H1 (cell line): ENCODE measurements around the gene CPXM2. TPM values are rescaled to one million over a fixed set of nuclear protein-coding genes. Genes with fewer than 3 reads are reported as not detected.
A peak's percentile ranks its signal among the peaks of the same experiment; 100 is the strongest.

ENCODE experiments used
- CTCF ChIA-PET: fragments of 300-600 bp; sonication (Branson Sonifier 250); formaldehyde crosslinking; loops from one replicate; lab custom pipeline; 2021; ENCODE audit not compliant: partially characterized antibody; lab: Charles Lee
- POLR2A ChIA-PET: fragments of 300-600 bp; sonication (Branson Sonifier 250); formaldehyde crosslinking; loops from one replicate; lab custom pipeline; 2021; ENCODE audit warnings: inconsistent platforms; ENCODE audit not compliant: partially characterized antibody; lab: Charles Lee
- DNase-seq, 2 experiments: peaks; one replicate each; pipeline versions ENCODE4 v3.0.0 to v3.0.0-alpha.2; 2010 to 2022; ENCODE audit warnings: low spot score in 2 of 2, low read depth in 1 of 2, mixed read lengths in 1 of 2
- FAIRE-seq: peaks from 2 replicates; lab custom pipeline; 2011; peaks lifted over from hg19 to GRCh38; lab: Jason Lieb, UNC
- H2AFZ ChIP-seq: 2 replicates; pipeline ENCODE4 v1.8.1; 2012; ENCODE audit warnings: low read length, inconsistent platforms
- H2AK5ac ChIP-seq: 2 replicates; pipeline ENCODE4 v1.6.1; 2013; ENCODE audit warnings: low read depth, low read length
- H2BK120ac ChIP-seq: replicated peaks from 2 replicates; pipeline ENCODE3; 2013; ENCODE audit warnings: low read depth, low read length, inconsistent platforms
- H2BK12ac ChIP-seq: 2 replicates; pipeline ENCODE4 v1.6.1; 2013; ENCODE audit warnings: low read depth, low read length
- H2BK15ac ChIP-seq: 2 replicates; pipeline ENCODE4 v1.6.1; 2013; ENCODE audit warnings: low read length
- H2BK20ac ChIP-seq: 2 replicates; pipeline ENCODE4 v1.6.1; 2013; ENCODE audit warnings: low read length
- H2BK5ac ChIP-seq: 2 replicates; pipeline ENCODE4 v1.6.1; 2013; ENCODE audit warnings: low read depth, low read length
- H3K14ac ChIP-seq: 2 replicates; pipeline ENCODE4 v1.6.1; 2013; ENCODE audit warnings: inconsistent platforms; ENCODE audit not compliant: insufficient read length
- H3K18ac ChIP-seq: 2 replicates; pipeline ENCODE4 v1.6.1; 2013; ENCODE audit warnings: low read length; ENCODE audit errors: extremely low read depth
- H3K23ac ChIP-seq: 2 replicates; pipeline ENCODE4 v1.6.1; 2013; ENCODE audit warnings: inconsistent platforms; ENCODE audit not compliant: insufficient read length
- H3K23me2 ChIP-seq: 2 replicates; pipeline ENCODE4 v1.6.1; 2013; ENCODE audit warnings: low read depth, low read length
- H3K27ac ChIP-seq: 2 replicates; pipeline ENCODE4 v1.6.1; 2011; ENCODE audit warnings: low read depth, low read length, inconsistent platforms
- H3K27me3 ChIP-seq, 4 experiments: replicated peaks in 1 of 4; 1 replicate in 1 of 4; 2 replicates in 3 of 4; pipeline versions ENCODE4 v1.6.1 to v1.8.1; 2011 to 2013; ENCODE audit warnings: low read length in 3 of 4, mild to moderate bottlenecking in 3 of 4, inconsistent platforms in 2 of 4, mixed read lengths in 2 of 4, moderate library complexity in 1 of 4; ENCODE audit not compliant: control insufficient read depth in 3 of 4, insufficient read depth in 3 of 4; ENCODE audit errors: extremely low read depth in 1 of 4
- H3K36me3 ChIP-seq, 4 experiments: 2 replicates each; pipeline versions ENCODE4 v1.6.1 to v1.8.1; 2011 to 2013; ENCODE audit warnings: mild to moderate bottlenecking in 4 of 4, low read length in 3 of 4, moderate library complexity in 2 of 4, control low read depth in 1 of 4, inconsistent platforms in 1 of 4; ENCODE audit not compliant: insufficient read depth in 4 of 4, control insufficient read depth in 2 of 4
- H3K4ac ChIP-seq: replicated peaks from 2 replicates; pipeline ENCODE3; 2013; ENCODE audit warnings: low read length, low read depth, mixed read lengths, inconsistent platforms; ENCODE audit not compliant: insufficient read length
- H3K4me1 ChIP-seq, 4 experiments: replicated peaks in 1 of 4; 1 replicate in 1 of 4; 2 replicates in 3 of 4; pipeline versions ENCODE4 v1.6.1 to v1.8.1; 2011 to 2013; ENCODE audit warnings: low read length in 3 of 4, inconsistent platforms in 2 of 4, mixed read lengths in 1 of 4; ENCODE audit not compliant: insufficient read depth in 4 of 4, control insufficient read depth in 3 of 4
- H3K4me2 ChIP-seq, 2 experiments: 2 replicates each; pipeline versions ENCODE4 v1.6.1 to v1.8.1; 2011 to 2013; ENCODE audit warnings: low read depth in 2 of 2, low read length in 2 of 2, control low read depth in 1 of 2, inconsistent platforms in 1 of 2, mild to moderate bottlenecking in 1 of 2; ENCODE audit not compliant: insufficient read depth in 1 of 2
- H3K4me3 ChIP-seq, 4 experiments: fragments of 200-600, 300-600 bp in 1 of 4; sonication (generic), shearing (Covaris generic), sonication (Bioruptor Twin) in 1 of 4; 2 replicates each; pipeline versions ENCODE4 v1.5.1 to v1.8.1; 2011 to 2016; ENCODE audit warnings: low read length in 4 of 4, low read depth in 3 of 4, control low read depth in 2 of 4, inconsistent platforms in 2 of 4, mild to moderate bottlenecking in 2 of 4, mixed read lengths in 1 of 4, moderate library complexity in 1 of 4; ENCODE audit not compliant: insufficient read depth in 2 of 4; ENCODE audit errors: extremely low read depth in 1 of 4
- H3K56ac ChIP-seq: replicated peaks from 2 replicates; pipeline ENCODE3; 2013; ENCODE audit warnings: low read depth, mild to moderate bottlenecking, mixed read lengths, low read length, inconsistent platforms; ENCODE audit not compliant: insufficient read length
- H3K79me1 ChIP-seq: 2 replicates; pipeline ENCODE4 v1.6.1; 2013; ENCODE audit warnings: low read depth, low read length, control low read depth
- H3K79me2 ChIP-seq, 2 experiments: 2 replicates each; pipeline versions ENCODE4 v1.6.1 to v1.8.1; 2012 to 2013; ENCODE audit warnings: low read length in 2 of 2, mild to moderate bottlenecking in 2 of 2, inconsistent platforms in 1 of 2; ENCODE audit not compliant: insufficient read depth in 2 of 2, control insufficient read depth in 1 of 2
- H3K9ac ChIP-seq, 4 experiments: replicated peaks in 1 of 4; 1 replicate in 1 of 4; 2 replicates in 3 of 4; pipeline versions ENCODE4 v1.6.1 to v1.8.1; 2011 to 2013; ENCODE audit warnings: low read depth in 3 of 4, low read length in 3 of 4, control low read depth in 2 of 4, mild to moderate bottlenecking in 2 of 4, moderate library complexity in 2 of 4, inconsistent platforms in 1 of 4; ENCODE audit errors: extremely low read depth in 1 of 4
- H3K9me3 ChIP-seq, 2 experiments: 2 replicates each; pipeline versions ENCODE4 v1.6.1 to v1.8.1; 2012 to 2013; ENCODE audit warnings: mild to moderate bottlenecking in 2 of 2, moderate library complexity in 2 of 2, control low read depth in 1 of 2, inconsistent platforms in 1 of 2, low read depth in 1 of 2, low read length in 1 of 2, mixed read lengths in 1 of 2; ENCODE audit not compliant: insufficient read depth in 2 of 2
- H4K20me1 ChIP-seq, 2 experiments: replicated peaks in 1 of 2; 2 replicates each; pipeline versions ENCODE3 to v1.8.1; 2011 to 2013; ENCODE audit warnings: inconsistent platforms in 2 of 2, low read length in 2 of 2, mild to moderate bottlenecking in 1 of 2; ENCODE audit not compliant: insufficient read depth in 2 of 2, control insufficient read depth in 1 of 2
- H4K5ac ChIP-seq: 2 replicates; pipeline ENCODE4 v1.6.1; 2013; ENCODE audit warnings: low read length, low read depth, mixed read lengths, inconsistent platforms; ENCODE audit not compliant: insufficient read length
- H4K8ac ChIP-seq: 2 replicates; pipeline ENCODE4 v1.8.0; 2013; ENCODE audit warnings: mild to moderate bottlenecking, moderate library complexity, low read length, inconsistent platforms; ENCODE audit not compliant: insufficient read depth; ENCODE audit errors: extremely low read depth
- H4K91ac ChIP-seq: replicated peaks from 2 replicates; pipeline ENCODE3; 2013; ENCODE audit warnings: low read length, mixed read lengths, inconsistent platforms; ENCODE audit not compliant: insufficient read length
- CBX8 ChIP-seq: fragments of 300-800, 300-1000 bp; sonication (generic); IDR thresholded peaks from 2 replicates; pipeline ENCODE4 v1.7.1; 2016; ENCODE audit warnings: low read depth, low read length, borderline replicate concordance
- GABPA ChIP-seq: IDR thresholded peaks from 2 replicates; pipeline ENCODE4 v1.6.1; 2011; ENCODE audit warnings: mild to moderate bottlenecking, low read length, moderate library complexity, borderline replicate concordance; ENCODE audit not compliant: insufficient read depth
- HDAC6 ChIP-seq: IDR thresholded peaks from one replicate; pipeline ENCODE4 v1.7.1; 2012; ENCODE audit warnings: low read depth, mild to moderate bottlenecking, inconsistent platforms, low read length, moderate library complexity
- KDM4A ChIP-seq: IDR thresholded peaks from one replicate; pipeline ENCODE4 v1.7.1; 2012; ENCODE audit warnings: low read depth, mild to moderate bottlenecking, moderate library complexity, low read length, inconsistent platforms; ENCODE audit not compliant: severe bottlenecking
- NANOG ChIP-seq: IDR thresholded peaks from 2 replicates; pipeline ENCODE4 v1.6.1; 2011; ENCODE audit warnings: low read length, low read depth, mild to moderate bottlenecking, inconsistent platforms; ENCODE audit not compliant: insufficient read depth, poor library complexity, severe bottlenecking
- SIRT6 ChIP-seq: IDR thresholded peaks from one replicate; pipeline ENCODE4 v1.7.1; 2012; ENCODE audit warnings: low read length, inconsistent platforms
- SIX5 ChIP-seq: IDR thresholded peaks from 2 replicates; pipeline ENCODE4 v1.6.1; 2011; ENCODE audit warnings: mild to moderate bottlenecking, low read depth, low read length
- TAF7 ChIP-seq: optimal IDR thresholded peaks from 2 replicates; pipeline ENCODE3; 2011; ENCODE audit warnings: low read depth, mild to moderate bottlenecking, inconsistent platforms, low read length, moderate library complexity, borderline replicate concordance
- TEAD4 ChIP-seq: IDR thresholded peaks from 2 replicates; pipeline ENCODE4 v1.6.1; 2012; ENCODE audit warnings: low read depth, low read length, inconsistent platforms, mixed read lengths
- YY1 ChIP-seq: IDR thresholded peaks from 2 replicates; pipeline ENCODE4 v1.6.1; 2011; ENCODE audit warnings: low read depth, mild to moderate bottlenecking, low read length
- ZNF274 ChIP-seq: IDR thresholded peaks from 2 replicates; pipeline ENCODE4 v1.7.0; 2012; ENCODE audit warnings: low read length, borderline replicate concordance; ENCODE audit errors: extremely low read depth
- WGBS, 2 experiments: shearing (Covaris generic) in 1 of 2; methylation state at CpG; one replicate each; pipeline versions ENCODE4 v1.1.6 to v1.1.7; 2013 to 2015; ENCODE audit warnings: low lambda C conversion rate in 2 of 2, mixed read lengths in 2 of 2, inconsistent platforms in 1 of 2, low coverage in 1 of 2, missing lambda C conversion rate in 1 of 2; ENCODE audit not compliant: insufficient replicate concordance in 2 of 2, insufficient coverage in 1 of 2, insufficient read length in 1 of 2; ENCODE audit errors: extremely low coverage in 1 of 2, missing lambda C conversion rate in 1 of 2; 5-methylcytosine and 5-hydroxymethylcytosine counted together
- polyA plus RNA-seq, 7 experiments: library from polyadenylated mRNA; depleted of rRNA in 3 of 7; stranded (reverse) in 5 of 7; unstranded in 2 of 7; fragments of >200 nt in 5 of 7; fragments of 200-250 nt in 2 of 7; gene quantifications; 1 replicate in 5 of 7; 2 replicates in 1 of 7; 4 replicates in 1 of 7; pipeline versions ENCODE4 v1.2.1 to v1.2.3, GENCODE V29; 2011 to 2013; ENCODE audit warnings: missing spikeins in 2 of 7, mixed read lengths in 2 of 7
- total RNA-seq: library from RNA; stranded (reverse); fragmentation: NEBNext Ultra II Directional; extraction: Animal tissue kit (Norgen Biotek cat#: 25700); gene quantifications from 2 replicates; pipeline ENCODE4 v1.2.1, GENCODE V29; 2021
- TF ChIP-seq, protein P1 (sequence below): IDR thresholded peaks from 2 replicates; pipeline ENCODE4 v1.6.1; 2011; ENCODE audit warnings: low read depth, mild to moderate bottlenecking, low read length; ENCODE audit not compliant: insufficient read depth
- TF ChIP-seq, protein P2 (sequence below): IDR thresholded peaks from 2 replicates; pipeline ENCODE4 v1.6.1; 2012; ENCODE audit warnings: inconsistent platforms

Gene CPXM2
- total and polyA plus RNA-seq, 2 of the 8 experiments (the other 6 are each of a cell fraction or from before 2014, with no cell fraction given): 2.4 to 2.9 TPM

DNA sequence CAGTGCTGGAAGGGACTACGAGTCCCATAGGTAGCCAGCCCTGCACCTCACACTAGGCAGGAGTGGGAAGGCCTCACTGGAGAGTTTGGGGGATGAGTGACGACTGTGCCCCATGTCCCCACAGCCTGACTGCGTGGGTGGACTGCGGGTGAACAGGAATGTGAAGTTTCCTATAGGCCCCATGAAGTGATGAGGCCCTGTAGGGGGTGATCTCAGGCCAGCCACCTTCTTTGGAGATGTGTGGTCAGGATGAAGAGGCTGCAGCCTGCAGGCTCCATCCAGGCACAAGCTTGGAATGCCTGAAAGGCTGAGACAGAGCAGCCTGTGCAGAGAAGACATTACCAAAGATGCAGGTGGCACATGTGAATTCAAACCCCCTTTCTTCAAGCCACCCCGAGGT is 94.9 kb downstream of the CPXM2 start:
- H2BK120ac ChIP-seq: no peak overlapping the region
- no peak overlapping the region for H2BK20ac ChIP-seq
- H3K27me3 ChIP-seq: no peaks in the 10 kb centered on the region
- H3K9me3 ChIP-seq: no peaks in the 10 kb centered on the region
- no peak overlapping the region for H2AFZ ChIP-seq
- DNase-seq (peak in 1 of 2 experiments; percentile 42), FAIRE-seq (no peak)
- no peak overlapping the region for H2BK5ac ChIP-seq
- no peak overlapping the region for H3K4me2 ChIP-seq
- no peak overlapping the region for H4K5ac ChIP-seq
- no peak overlapping the region for H3K14ac ChIP-seq
- H2BK15ac ChIP-seq: no peak overlapping the region
- no peak overlapping the region for H3K9ac ChIP-seq
- H3K4me1 ChIP-seq: peaks cover 4 to 19% (median 11%) of the 10 kb centered on the region in 4 experiments; a peak in 5 of 7 replicates
- no peak overlapping the region for H3K27ac ChIP-seq
- H3K56ac ChIP-seq: no peak overlapping the region
- H3K36me3 ChIP-seq: no peaks in the 10 kb centered on the region
- WGBS, 2 experiments: 86% methylated on average over 5 of the region's 5 CpGs; no CpG with 5 or more reads in 1 of the 2 experiments
- H2AK5ac ChIP-seq: 0 out of 2 replicates have a peak overlapping the region, but pooled peaks have one; percentile 15
- H3K23ac ChIP-seq: no peak overlapping the region
- CTCF ChIA-PET: interaction anchor here (0.6 kb wide), 1 partner anchor 26 kb away, joined by 3 read pairs; no protein-coding TSS in a partner anchor
- no peaks in the 10 kb centered on the region for H3K79me2 ChIP-seq
- no peak overlapping the region; the same call in 1 of the 2 replicates for H3K18ac ChIP-seq
- POLR2A ChIA-PET: no interaction called here
- peak overlapping the region; percentile 2 for H4K91ac ChIP-seq
- H3K79me1 ChIP-seq: no peaks in the 10 kb centered on the region; the same call in 1 of the 2 replicates
- H4K20me1 ChIP-seq: no peaks in the 10 kb centered on the region
- H3K4me3 ChIP-seq: no peak overlapping the region
- H2BK12ac ChIP-seq: peak overlapping the region; percentile 87; the same call in 1 of the 2 replicates
- no peaks in the 10 kb centered on the region for H3K23me2 ChIP-seq
- no peak overlapping the region for H4K8ac ChIP-seq
- H3K4ac ChIP-seq: no peak overlapping the region
- no peak for TF ChIP-seq SIRT6
- TF ChIP-seq KDM4A: no peak
- TF ChIP-seq, protein P1, sequence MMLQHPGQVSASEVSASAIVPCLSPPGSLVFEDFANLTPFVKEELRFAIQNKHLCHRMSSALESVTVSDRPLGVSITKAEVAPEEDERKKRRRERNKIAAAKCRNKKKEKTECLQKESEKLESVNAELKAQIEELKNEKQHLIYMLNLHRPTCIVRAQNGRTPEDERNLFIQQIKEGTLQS: no peak
- no peak for TF ChIP-seq ZNF274
- TF ChIP-seq NANOG: no peak
- no peak for TF ChIP-seq TEAD4
- no peak for TF ChIP-seq HDAC6
- TF ChIP-seq SIX5: no peak
- TF ChIP-seq TAF7: no peak
- TF ChIP-seq GABPA: no peak
- no peak for TF ChIP-seq YY1
- no peak for TF ChIP-seq CBX8
- TF ChIP-seq, protein P2, sequence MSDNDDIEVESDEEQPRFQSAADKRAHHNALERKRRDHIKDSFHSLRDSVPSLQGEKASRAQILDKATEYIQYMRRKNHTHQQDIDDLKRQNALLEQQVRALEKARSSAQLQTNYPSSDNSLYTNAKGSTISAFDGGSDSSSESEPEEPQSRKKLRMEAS: no peak
